Measurements from ENCODE around the gene SND1.
"Not testable (repeated sequence)": the region's sequence is repeated elsewhere in the genome, so short reads cannot be mapped to it uniquely, and the experiment has no call there.

The SND1 gene

DNA sequence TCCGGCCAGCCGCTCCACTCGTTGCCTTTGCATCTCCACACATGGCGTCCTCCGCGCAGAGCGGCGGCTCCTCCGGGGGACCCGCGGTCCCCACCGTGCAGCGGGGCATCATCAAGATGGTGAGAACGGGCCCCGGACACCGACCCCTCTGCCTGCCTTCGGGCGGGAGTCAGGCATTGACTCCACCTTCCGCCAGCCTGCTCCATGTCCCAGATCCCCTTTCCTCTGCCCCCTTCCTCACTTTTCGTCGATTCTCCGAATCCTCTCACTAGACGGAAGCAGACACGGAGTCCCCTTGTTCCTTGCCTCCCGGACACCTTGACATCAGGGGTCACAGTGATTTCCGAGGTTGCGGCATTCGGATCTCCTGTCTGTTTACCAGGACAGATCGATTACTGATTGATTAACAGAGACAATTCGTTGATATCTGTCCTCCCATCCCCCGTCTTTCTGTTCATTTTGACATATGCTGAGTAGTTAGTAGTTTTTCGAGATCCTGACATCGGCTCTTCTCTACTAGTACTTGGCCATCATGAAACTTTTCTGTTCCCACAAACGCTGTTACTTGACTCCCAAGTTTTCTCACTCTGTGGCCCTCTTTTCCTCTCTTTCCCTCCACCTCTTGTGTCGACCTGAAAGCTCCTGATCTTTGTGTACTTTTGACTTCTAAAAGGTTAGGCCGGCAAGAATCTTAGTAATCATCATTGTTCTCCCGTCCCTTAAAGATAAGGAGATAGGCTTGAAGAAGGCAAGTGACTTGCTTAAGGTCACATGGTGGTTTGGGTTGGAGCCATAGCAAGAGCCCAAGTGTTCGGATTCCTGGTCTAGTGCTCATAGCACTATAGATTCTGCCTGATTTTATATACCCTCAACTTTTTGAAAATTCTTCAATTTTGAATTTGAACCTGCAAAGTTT, 597 bp downstream of the SND1 start:
- no peak for DNase-seq (ENCODE audit: low read depth in 2 of 2, low spot score in 1 of 2)

DNA sequence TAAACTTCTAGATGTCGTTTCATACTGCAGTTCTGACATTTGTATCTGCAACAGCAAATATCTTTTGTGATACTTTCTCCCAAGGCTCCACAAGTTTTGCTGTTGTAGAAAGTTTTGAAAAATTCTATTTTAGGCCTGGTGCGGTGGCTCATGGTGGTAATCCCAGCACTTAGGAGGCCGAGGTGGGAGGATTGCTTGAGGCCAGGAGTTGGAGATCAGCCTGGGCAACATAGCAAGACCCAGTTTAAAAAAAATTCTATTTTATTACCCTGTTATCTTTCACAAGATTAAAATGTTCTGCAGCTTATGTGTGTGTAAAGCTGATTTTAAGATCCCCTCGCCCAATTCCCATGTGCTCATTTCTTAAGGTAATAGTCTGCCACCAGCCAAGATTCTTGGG, 1.4 kb downstream of the SND1 start:
- DNase-seq (ENCODE audit: low read depth in 2 of 2, low spot score in 1 of 2), result no peak

DNA sequence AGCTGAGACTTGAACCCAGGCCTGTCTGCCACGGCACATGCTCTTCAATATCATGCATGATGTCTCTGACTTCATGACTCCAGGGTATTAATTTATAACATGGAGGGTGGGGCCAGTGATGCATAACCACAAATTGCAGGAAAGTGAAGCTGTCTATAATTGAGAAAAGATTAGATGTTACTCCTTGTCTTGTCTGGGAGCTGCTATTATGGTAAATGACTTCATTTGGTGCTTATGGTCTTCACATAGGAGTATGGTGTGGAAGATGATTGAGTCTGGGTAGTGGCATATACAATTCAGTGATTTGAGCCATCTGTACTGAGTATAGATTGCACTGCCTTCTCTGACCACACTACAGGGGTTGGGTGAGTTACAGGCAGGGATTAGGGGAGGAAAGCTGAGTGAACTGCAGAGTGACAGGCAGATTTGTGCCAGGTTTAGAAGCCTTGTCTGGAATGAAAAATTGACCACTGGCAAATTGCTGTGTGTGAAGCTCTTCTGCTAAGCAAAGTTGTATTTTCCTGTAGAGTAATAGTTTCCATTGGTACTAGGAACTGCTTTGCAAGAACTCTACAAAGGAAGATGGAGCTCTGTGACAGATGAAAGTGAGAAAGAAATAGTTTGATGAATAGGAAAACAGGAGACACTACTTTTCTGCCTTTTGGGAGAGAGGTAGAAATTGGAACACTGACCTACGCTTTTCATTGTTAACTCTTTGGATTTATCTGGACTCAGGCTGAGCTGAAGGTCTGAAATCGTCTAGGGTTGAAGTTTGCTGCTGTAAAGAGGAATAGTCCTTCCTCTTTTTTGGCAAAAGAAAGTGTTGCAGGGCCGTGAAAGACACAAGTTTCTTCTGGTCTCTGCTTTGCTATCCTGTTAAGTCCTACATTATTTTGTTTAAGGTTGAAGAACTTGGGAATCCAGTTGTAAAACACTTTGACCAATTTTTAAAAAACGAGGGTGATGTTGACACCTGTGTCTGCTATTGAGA, 2.7 kb downstream of the SND1 start:
- DNase-seq (ENCODE audit: low read depth in 2 of 2, low spot score in 1 of 2), result no peak

DNA sequence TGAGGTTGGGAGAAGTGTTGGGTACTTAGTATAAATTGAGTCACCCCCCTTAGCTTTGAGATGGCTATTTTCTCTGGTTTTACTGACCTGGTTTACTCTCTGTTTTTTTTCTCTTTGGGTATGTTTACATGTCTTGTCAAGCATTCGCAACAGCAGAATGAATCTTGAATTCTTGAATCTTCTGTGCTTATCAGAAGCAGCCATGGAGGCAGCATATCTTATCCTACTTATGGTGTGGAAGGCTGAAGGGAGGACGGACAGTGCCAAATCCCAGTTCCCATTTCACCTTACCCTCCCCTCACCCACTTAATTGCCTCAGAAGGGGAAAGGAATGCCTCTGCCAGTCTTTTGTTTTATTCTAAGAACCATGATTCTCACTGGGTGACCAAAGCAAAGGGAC, 3.7 kb downstream of the SND1 start:
- DNase-seq (ENCODE audit: low read depth in 2 of 2, low spot score in 1 of 2), result no peak

DNA sequence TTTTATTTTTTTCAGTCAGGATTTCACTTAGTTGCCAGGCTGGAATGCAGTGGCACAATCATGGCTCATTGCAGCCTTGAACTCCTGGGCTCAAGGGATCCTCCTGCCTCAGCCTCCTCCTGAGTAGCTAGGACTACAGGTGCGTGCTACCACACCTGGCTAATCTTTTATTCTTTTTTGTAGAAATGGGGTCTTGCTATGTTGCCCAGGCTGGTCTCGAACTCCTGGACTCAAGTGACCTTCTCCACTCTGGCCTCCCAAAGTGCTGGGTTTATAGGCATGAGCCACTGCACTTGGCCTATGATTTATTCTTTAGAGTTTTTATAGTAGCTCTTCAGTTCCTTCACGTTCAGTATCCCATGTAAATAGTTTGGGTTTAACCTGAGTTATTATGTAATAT, 5.5 kb downstream of the SND1 start:
- no peak for DNase-seq (ENCODE audit: low read depth in 2 of 2, low spot score in 1 of 2)

DNA sequence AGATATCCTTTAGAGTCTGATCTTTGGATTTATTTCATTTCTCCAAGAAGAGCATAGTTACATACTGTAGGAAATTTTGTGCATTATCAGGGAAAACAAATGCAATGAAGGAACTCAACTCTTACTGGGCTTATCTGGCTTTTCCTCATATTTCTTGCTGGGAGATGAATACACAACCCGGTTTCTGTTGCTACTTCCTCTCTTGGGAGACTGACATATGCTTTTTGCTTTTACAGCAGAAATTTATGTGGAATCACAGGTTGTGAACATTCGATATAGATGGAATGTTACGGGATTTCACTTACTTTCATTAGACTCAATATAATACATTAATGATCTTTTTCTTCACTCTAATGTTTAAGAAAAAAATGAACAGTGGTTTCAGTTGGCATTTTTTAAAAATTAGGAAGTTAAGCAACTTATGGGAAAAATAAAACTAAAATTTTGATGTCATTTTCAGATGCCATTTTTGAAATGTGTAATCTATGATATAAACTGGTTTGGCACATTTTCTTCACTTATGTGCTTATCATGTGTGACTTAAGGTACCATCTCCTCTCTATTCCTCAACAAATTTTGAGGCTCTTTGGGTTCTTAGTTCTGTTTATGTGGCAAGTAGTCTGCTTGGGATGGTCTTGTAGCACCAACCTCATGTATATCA, 7.1 kb downstream of the SND1 start:
- DNase-seq (ENCODE audit: low read depth in 2 of 2, low spot score in 1 of 2), result no peak

DNA sequence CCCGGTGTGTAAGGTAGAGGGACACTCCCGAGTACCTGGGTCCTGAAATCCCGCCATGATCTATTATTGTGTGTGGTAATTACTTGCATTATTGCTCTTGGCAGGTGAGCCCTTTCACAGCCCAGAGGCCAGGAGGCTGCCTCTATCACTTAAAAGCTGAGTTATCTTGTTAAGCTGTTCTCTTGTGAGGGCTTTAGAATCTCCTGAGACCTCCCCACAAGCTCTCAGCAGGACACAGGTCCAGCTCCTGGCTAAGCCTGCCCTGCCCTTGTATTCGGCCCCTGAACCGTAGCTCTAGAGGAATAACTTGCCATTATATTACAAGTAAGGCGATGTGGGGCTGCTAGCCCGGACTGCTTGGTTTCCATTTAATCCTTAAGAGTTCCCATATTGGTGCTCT, 13.9 kb downstream of the SND1 start:
- DNase-seq (ENCODE audit: low read depth in 2 of 2, low spot score in 1 of 2), result no peak

DNA sequence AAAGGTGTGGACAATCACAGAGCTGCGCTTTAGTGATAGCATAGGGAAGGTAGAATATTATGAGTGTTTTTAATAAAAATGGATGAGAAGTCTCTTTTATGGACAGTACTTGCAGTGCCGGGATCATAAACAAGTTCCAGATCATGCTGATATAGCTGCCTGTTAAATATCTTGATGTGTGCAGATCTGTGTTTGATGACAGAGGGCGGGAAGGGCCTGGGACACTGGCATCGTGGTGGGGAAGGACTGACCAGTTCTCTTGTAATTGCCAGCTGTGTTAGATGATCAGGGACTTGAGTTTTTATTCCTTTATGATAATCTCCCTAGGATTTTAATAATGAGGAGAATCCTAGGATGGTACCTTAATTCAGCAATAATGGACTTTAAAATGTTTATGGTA, 14.6 kb downstream of the SND1 start:
- DNase-seq (ENCODE audit: low read depth in 2 of 2, low spot score in 1 of 2), result no peak

DNA sequence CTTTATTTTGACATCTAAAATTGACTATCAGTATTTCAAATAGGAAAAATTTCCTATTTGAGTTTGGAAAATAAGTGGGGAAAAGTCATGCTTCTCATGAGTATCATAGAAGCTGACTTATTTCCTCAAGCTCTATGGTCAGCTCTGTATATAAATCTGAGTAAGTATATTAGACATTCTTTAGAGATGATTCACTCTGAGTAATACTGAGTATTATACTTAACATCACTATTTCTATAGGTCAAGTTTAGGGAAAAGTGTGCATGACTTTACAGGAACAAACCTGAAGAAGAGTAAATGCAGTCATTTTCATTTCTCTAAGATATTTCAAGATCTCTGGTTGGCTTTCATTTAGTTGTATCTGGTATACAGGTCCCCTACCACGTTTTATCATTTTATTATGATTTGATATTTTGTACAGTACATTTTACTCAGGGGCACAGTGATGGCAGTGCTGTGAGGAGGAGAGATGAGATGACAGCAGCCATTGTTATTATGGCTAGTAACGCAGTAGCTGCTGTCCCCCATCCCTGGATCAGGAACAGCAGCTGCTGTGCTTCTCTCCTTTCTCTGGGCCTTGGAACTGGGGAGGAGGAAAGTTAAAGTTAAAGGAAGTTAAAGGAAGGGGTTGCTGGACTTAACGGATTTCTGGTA, 15.2 kb downstream of the SND1 start:
- DNase-seq (ENCODE audit: low read depth in 2 of 2, low spot score in 1 of 2), result no peak

DNA sequence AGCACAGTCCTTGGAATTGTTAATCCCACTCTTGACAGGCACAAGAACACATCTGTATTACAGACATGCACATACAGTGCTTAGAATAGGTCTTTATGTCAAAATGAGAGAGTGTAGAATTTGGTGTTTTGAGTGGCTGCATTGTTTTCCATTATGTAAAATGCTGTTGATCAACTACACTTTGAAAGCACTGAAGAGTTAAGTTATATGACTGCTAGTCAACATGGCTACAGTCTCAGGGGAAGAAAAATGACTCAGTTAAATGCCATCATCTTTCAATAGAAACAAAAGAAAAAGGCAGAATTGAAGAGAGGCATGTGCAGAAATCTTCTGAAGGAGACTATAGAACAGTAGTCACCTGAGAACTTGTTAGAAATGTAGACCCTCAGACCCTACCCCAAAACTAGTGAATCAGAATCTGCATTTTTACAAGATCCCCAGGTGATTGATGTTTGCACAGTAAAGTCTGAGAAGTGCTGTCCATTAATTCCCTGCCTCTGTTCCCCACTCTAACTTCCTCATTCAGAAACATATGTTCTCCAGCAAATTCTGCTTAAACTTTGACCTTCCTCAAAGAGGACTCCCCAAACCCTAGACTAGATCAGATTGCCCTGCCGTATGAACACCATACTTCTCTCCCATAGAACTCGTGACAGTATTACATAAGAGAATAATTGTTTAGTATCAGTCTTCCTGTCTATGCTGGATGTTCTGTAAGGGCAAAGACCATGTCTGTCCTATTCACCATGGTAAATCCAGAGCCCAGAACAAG, 16.0 kb downstream of the SND1 start:
- DNase-seq (ENCODE audit: low read depth in 2 of 2, low spot score in 1 of 2), result no peak

DNA sequence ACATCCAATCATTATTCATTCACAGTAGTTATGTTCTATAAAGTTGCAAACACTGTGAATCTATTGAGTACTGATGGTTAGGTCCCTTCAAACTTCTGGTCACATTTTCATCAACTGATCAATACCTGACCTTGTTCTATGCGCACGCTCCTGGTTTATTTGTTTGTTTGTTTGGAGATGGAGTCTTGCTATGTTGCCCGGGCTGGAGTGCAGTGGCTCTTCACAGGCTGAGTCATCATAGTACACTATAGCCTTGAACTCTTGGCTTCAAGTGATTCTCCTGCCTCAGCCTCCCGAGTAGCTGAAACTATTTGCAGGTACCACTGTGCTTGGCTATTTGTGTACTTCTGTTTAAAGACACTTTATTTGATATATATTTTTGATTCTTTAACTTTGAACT, 19.3 kb downstream of the SND1 start:
- DNase-seq (ENCODE audit: low read depth in 2 of 2, low spot score in 1 of 2), result no peak

DNA sequence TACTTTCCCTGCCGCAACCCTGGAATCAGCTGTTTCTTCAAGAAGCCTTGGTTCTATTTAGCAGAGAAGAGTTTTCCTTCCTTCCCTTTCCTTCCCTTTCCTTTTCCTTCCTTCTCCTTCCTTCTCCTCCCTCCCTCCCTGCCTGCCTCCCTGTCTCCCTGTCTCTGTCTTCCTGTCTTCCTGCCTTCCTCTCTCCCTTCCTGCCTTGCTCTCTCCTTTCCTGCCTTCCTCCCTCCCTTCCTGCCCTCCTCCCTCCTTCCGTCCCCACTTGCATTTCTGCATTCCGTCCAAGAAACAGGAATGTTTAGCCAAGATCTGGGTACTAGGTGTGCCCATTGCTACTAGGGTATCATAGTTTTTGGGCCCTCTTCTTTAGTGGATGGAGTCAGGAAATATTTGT, 21.9 kb downstream of the SND1 start:
- DNase-seq (ENCODE audit: low read depth in 2 of 2, low spot score in 1 of 2), result no peak

DNA sequence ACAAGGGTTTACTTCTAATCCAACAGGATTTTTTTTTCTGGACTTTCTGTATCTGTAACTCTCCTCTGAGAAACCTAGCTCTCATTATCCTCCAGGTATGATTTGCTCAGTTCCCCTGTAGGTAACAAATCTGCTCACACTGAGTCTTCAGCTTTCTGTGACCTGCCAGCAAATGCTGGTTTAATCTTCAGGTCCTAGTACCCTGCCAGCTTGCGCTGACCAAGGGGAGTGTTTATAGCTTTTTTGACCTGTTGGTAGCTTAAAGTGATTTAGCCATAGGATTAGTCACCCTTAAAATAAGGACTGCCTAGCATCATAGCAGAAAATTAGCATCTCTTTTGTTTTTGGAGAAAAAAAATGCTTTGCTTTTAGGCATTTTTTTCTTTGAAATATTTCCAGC, 22.4 kb downstream of the SND1 start:
- DNase-seq (ENCODE audit: low read depth in 2 of 2, low spot score in 1 of 2), result no peak

DNA sequence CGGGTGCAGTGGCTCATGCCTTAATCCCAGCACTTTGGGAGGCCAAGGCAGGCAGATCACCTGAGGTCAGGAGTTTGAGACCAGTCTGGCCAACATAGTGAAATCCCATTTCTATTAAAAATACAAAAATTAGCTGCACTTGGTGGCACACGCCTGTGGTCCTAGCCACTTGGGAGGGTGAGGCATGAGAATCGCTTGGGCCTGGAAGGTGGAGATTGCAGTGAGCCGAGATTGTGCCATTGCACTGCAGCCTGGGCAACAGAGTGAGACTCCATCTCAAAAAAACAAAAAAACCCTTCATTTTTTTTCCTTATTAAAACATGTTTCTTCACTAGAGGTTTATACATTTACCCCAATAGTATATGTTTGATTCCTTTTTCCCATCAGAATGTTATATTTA, 22.9 kb downstream of the SND1 start:
- DNase-seq (ENCODE audit: low read depth in 2 of 2, low spot score in 1 of 2), result not testable (repeated sequence)

DNA sequence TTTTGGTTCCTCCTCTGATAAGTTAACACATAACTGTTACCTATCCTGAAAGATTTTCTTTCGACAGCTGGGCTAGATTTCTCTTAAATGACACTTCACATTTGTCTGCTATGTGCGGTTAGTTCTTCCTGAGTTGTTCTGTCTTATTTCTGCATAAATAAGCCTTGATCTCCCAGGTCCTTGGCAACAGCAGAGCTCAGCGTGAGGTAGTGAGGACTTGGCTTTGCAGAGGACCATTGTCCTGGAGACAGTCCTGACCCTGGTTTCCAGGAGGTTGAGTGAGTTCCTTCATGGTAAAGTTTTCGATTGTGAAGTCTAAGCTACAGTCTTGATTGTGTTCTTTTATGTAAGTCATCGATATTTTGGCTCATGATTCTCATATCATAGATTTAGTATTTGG, 23.7 kb downstream of the SND1 start:
- DNase-seq (ENCODE audit: low read depth in 2 of 2, low spot score in 1 of 2), result no peak

DNA sequence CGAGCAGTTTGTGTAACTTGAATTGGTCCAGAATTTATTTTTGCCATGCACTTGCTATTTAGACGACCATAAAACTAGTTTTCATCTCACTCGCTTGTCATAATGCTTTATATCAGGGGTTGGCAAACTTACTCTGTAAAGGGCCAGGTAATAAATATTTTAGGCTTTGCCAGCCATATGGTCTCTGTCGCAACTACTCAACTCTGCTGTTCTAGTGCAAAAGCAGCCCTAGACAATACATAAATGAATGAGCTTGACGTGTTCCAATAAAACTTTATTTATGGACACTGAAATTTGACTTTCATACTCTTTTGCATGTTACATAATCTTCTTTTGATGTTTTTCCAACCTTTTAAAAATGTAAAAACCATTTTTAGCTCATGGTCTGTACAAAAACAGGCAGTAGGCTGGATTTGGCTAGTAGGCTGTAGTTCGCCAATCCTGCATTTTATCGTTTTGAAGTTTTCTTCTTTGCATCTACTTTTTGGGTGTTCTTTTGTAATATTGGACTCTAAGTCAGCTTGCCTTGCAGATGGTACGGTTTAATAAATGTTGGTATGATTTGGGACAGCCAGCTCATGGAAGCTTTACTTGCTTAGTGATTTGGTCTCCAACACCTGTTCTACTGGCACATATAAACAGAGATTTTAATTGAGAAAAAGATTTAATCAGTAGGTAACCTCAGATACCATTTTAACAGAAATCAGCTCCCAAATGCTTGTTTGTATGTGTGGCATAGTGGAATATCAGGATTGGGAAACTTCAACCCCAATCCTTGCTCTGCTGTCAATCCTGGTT, 25.6 kb downstream of the SND1 start:
- DNase-seq (ENCODE audit: low read depth in 2 of 2, low spot score in 1 of 2), result no peak

DNA sequence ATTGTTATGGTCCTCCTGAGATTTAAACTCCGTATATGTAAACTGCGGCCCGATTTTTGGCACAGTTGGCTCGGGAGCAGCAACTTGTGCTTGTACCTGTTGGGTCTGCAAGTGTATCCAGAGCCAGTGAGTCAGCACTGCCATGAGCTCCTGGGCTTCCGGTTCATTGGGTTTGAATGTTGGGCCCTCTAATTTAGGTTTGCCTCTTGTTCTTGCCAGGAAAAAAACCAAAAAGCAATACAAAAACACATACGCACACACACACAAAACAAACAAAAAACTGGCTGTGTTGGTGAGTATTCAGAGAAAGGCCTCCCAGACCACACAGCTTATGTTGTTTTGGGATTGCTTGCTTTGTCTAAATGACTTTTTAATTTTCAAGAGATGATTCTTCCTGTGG, 26.3 kb downstream of the SND1 start:
- no peak for DNase-seq (ENCODE audit: low read depth in 2 of 2, low spot score in 1 of 2)

DNA sequence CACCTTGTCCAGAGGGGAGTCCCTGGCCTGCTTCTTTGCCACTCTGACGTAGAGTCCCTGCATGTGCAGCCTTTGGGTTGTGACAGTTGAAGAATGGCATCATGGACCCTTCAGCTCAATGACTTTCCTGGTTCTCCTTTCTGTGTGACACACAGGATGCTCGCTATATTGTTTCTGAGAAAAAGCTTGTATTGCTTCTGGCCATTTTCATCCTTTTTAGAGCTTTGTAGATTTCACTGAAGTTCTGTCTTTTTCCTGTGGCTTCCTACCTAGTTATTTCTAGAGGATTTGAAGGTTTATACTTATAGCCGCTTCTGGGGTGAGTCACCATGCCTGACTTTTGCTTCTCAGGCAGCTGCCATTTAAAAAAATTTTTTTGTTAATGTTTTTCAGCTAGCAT, 27.0 kb downstream of the SND1 start:
- DNase-seq (ENCODE audit: low read depth in 2 of 2, low spot score in 1 of 2), result no peak

DNA sequence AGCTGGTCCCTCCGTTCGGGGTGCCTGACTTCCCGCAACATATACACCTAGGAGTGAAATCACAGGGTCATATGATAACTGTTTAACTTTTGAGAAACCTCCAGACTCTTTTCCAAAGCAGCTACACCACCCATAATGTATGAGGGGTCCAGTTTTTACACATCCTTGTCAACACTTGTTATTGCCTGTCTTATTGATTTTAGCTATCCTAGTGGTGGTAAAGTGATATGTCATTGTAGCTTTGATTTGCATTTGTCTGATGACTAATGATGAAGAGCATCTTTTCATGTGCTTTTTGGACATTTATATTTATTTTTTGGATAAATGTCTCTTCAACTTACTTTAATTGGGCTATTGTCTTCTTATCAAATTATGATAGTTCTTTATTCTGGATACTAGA, 29.0 kb downstream of the SND1 start:
- no peak for DNase-seq (ENCODE audit: low read depth in 2 of 2, low spot score in 1 of 2)

Measured in stimulated activated CD8-positive, alpha-beta memory T cell treated with anti-CD3 and anti-CD28 coated beads, Interleukin-4, amount 100 ng/mL, for 4 hours (primary cell).